NAMALWA (cell line): ENCODE results near the gene NR2F1-AS1.

ENCODE experiments used
- DNase-seq: peaks from one replicate; pipeline ENCODE4 v3.0.0-alpha.2; 2015; ENCODE audit warnings: low spot score

NR2F1-AS1 gene

DNA sequence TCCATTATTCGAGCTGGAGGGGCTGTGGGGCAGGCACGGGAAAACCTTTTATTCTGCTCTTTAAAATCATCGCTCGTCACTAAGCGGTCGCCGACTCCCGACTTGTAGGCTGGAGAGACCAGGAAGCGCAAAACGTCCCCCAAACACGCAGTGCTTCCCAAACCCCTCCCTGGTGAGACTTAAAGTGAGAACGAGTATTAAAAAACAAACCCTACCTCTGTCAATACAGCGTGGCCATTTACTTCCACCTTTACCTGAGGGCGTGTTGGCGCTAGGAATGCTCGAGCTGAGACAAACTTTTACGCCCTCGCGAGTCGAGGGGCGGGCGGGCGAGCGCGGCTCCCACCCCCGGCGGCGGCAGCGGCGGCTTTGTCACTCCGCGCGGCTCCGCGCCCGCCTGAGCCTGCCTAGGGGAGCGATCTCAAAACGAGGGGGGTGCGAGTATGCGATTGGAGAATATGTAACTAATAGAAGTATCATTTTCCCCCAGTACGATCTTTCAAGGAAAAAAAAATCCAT lies at the start of gene NR2F1-AS1:
Gene NR2F1-AS1, minus strand, starts transcription at position 293 of the 519 bp plus-strand sequence.
- no peak for DNase-seq

DNA sequence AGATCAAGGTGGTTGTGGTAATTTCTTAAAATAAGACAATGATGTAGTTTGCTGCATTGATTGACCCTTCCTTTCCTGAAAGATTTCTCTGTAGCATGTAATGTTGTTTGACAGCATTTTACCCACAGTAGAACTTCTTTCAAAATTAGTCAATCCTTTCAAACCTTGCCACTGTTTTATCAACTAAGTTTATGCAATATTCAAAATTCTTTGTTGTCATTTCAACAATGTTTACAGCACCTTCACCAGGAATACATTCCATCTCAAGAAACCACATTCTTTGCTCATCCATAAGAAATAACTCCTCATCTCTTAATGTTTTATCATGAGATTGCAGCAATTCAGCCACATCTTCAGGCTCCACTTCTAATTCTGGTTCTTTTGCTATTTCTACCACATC lies 45.8 kb upstream of the NR2F1-AS1 start:
- DNase-seq, result no peak

DNA sequence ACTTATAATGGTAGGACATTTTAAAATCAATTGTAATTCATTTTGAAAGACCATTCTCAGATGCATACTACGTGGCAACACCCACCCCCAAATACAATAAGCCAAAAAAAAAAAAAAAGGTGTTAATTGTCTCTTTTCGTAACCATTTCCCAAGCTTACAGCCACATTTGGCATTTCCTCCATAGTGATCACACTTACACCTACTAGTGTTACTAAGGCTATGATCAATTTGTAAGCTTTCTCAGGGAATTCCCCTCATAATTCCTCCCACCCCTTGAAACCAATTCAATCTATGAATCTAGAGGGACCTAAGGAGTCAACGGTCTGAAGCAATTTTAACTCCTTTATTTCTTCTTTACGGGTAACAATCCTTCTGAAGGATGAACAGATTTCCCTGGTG lies 42.1 kb upstream of the NR2F1-AS1 start:
- no peak for DNase-seq

GRCh38 chr5:93622240-93622885 lies 41.3 kb upstream of the NR2F1-AS1 start:
- peak; percentile 55 for DNase-seq

- no peak for DNase-seq
These were observed 40.3 kb upstream of the NR2F1-AS1 start for GRCh38 chr5:93621327-93621798.

DNA sequence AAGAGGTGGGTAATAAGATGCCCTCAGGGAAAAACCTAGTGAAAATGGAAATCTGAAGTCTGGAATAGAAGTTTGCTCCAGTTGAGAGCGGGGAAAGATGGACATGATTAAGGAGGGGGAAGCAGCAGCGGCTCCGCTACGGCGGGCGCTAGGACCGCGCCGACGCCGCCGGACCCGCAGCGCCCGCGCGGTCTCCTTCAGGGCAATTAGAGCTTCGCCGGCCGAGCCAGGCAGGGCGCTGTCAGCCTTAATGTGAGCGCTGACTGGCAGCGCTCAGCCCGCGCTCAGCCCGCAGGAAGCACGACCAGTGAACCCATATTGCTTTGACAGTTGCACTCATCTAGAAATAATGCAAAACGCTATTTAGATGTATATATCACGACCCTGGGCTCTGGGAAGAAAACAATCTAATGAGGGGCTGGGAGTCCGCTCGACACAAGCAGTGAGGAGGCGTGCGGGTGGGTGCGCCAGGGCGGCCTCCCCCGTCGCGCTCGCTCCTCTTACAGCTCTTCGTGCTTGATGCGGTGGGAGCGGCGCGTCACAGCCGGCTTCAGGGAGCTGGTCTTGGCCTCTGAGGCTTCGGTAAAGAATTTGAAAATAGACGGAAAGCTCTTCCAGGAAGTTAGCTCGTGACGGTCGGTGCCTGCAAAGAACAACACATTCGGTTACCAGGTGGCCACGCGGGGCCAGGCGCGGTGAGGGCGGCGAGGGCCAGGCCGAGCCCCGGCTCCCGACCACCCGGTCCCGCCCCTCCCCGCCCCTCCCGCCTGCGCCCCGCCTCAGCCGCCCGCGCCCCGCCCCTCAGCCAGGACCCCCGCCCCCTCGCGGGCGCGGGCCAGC lies 39.7 kb upstream of the NR2F1-AS1 start:
- peak; percentile 81 for DNase-seq

GRCh38 chr5:93616538-93617174 lies 35.6 kb upstream of the NR2F1-AS1 start:
- no peak for DNase-seq

DNA sequence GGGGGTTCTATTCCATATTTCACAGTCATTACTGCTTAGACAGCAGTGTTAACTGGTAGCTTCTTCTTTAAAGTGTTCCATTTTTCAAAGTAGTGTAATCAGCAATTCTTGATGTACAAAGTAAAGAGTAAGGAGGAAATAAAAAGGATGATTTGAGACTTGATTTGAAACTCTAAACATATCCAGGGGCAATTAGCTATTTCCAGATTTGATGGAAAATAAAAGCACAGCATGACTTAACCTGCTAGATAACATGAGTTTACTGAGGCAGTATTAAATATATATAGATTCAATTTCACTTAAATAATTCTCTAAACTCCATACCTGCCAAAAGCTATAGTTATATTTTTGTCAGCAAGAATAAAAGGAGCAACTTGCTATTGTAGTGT lies 31.8 kb upstream of the NR2F1-AS1 start:
- DNase-seq, result no peak

- no peak for DNase-seq
These were observed 31.2 kb upstream of the NR2F1-AS1 start for GRCh38 chr5:93611976-93612854.

GRCh38 chr5:93611273-93611975 lies 30.4 kb upstream of the NR2F1-AS1 start:
- no peak for DNase-seq

DNA sequence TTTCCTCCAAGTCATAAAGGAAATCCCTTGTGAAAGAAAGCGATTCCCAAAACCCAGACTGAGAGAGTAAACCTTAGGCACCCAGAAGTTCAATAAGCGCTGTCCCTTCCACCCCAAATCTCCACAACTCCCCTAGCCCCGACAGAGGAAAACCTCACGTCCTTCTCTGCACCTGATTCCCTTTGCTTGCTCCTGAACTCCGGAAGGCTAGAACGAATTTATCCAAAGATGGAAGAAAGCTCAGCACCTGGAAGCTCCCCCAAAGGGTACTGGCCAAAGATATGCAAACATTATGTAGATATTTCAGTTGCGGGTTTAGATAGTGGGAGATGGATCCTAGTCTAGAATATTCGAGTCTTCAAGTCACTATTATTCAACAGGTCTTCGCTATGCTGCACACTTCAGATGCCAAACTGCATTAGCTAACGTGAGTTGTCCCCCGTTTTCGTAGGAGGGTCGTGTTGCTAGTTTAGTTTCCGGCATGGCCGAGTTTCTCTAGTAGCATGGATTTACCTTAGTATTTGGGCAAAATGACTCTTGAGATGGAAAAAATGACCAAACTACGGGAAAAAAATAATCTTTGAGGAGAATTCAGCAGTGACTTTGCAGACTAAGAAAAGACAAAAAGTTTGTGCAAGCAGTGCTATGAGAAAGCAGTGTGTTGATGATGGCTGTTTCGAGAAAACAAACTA lies 29.7 kb upstream of the NR2F1-AS1 start:
- DNase-seq, result no peak

GRCh38 chr5:93609762-93610161 lies 28.7 kb upstream of the NR2F1-AS1 start:
- DNase-seq, result no peak

- no peak for DNase-seq
These were observed 27.8 kb upstream of the NR2F1-AS1 start for GRCh38 chr5:93608855-93609254.

DNA sequence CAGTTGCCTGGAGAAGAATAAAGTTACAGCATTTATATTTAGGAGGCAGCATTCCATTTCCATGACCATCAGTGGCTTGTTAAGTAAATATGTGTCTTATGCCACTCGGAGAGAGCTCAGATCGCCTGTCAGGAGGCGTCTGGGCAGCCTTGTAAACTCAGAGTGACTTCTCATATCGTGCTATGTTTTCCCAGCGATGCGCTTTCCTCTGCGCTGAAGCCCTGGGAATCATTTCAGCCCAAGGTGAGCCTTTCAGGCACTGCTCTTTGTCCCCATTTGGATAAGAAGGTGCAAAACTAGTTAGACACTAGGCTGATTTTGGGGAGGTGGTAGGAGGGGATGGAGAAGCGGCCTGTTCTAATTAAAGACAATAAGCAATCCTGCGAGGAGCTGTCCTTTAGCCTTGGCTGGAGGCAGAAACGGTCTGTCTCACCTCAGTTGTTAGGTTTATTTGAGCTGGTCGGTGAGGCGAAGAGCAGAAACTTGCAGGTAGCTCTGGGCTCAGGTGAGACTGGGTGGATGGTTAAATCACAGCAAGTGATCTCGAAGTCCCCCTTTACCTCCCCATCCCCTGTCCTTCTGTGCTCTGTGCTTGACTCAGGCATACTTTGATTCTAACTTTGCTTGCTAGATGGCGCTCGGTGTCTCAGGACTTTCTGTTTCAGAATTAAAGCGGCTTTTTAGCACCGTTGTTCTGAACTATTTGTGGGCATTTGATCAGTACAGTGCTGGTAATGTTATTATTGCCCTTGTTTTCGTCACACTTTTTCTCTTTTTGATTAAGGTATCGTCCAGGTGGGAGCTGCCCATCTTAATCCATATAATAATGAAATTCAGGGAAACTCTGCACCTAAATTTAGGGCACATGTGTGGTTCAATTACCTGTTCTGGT lies 26.6 kb upstream of the NR2F1-AS1 start:
- DNase-seq, result peak; percentile 74

- DNase-seq, result no peak
These were observed 25.3 kb upstream of the NR2F1-AS1 start for GRCh38 chr5:93606382-93606752.

- DNase-seq, result no peak
These were observed 23.9 kb upstream of the NR2F1-AS1 start for GRCh38 chr5:93604644-93605515.

DNA sequence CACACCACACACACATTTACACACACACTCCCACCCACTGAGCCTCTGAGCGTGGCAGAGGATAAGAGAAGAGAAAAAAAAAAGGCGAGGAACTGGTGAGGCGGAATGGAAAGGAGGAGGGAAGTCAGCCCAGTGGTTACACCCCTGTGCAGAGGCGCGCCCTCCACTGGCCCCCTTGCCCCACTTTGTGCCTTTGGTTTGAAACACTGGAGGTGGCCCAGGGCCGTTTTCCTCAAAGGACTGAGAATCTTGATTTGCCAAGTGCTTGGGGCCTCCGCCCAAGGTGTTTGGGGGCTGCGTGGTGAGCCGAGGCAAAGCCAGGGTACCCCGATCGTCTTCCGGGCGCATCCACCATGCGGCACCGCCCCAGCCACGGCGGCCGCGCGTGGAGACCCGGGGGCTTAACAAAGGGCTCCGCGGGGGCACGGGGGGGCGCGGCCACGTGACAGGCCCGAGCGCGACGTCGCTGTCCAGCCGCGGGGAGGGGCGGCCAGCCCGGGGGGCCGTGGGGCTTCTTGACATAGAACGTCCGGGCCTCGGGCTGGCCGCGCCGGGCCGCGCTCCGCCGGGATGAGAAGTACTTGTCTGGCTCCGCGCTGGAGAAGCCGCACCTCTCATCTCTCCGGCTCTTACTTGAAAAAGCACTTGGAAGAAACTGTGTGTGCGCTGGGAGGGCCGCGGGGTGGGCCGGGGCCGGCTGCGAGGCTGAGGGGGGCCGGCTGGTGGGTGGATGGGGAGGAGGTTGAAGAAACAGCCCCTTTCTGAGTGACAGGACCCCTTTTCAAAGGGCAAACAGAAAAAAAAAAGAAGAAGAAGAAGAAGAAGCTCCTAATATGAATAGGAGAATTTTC lies 23.0 kb upstream of the NR2F1-AS1 start:
- DNase-seq, result no peak
